ENCODE results near the gene WFDC11.
"Not testable (repeated sequence)": the region's sequence is repeated elsewhere in the genome, so short reads cannot be mapped to it uniquely, and the experiment has no call there.

Gene WFDC11

GRCh38 chr20:45679650-45680049 is 9.6 kb upstream of the WFDC11 start:
- no peaks in the 10 kb centered on the region for H3K27me3 ChIP-seq (ENCODE audit: insufficient read depth, low read length, poor library complexity)
- H3K36me3 ChIP-seq (ENCODE audit: insufficient read depth, low read length): no peaks in the 10 kb centered on the region
- H3K4me1 ChIP-seq (ENCODE audit: insufficient read depth, low read length): no peaks in the 10 kb centered on the region
- no peak overlapping the region for H3K4me3 ChIP-seq (ENCODE audit: low read depth in 1 of 2, low read length in 2 of 2)
- TF ChIP-seq CTCF (IDR thresholded peaks at IDR 0.05; ENCODE audit: borderline replicate concordance, extremely low read depth, low read length, poor library complexity, severe bottlenecking) (no peak), EZH2 (IDR thresholded peaks at IDR 0.05; ENCODE audit: borderline replicate concordance, low read depth, low read length, severe bottlenecking) (no peak)
- no peaks in the 10 kb centered on the region for H4K20me1 ChIP-seq (ENCODE audit: insufficient read depth, low read length)
- DNase-seq (no peak), ATAC-seq (ENCODE audit: insufficient read depth, low read depth) (no peak)
- no peak overlapping the region for H3K27ac ChIP-seq (ENCODE audit: low read length)
- H2AFZ ChIP-seq (ENCODE audit: low read depth, low read length): no peak overlapping the region
- no peaks in the 10 kb centered on the region for H3K79me2 ChIP-seq (ENCODE audit: insufficient read depth, low read length)
- no peak overlapping the region for H3K4me2 ChIP-seq (ENCODE audit: insufficient read depth, low read length)
- peaks cover 20% of the 10 kb centered on the region for H3K9me3 ChIP-seq (ENCODE audit: insufficient read depth, low read length, severe bottlenecking)
- H3K9ac ChIP-seq (ENCODE audit: low read depth, low read length): no peak overlapping the region

DNA sequence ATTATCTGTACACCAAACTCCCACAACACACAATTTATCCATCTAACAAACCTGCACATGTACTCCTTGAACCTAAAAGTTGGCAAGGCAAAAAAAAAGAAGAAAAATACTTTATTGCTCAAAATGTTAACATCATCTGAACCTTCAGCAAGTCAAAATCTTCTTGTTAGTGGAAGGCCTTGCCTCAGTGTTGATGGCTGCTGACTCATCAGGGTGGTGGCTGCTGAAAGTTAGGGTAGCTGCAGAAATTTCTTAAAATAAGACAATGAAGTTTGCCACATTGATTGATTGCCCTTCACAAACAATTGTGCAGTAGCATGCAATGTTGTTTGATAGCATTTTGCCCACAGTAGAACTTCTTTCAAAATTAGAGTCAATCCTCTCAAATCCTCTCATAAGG is 2.7 kb upstream of the WFDC11 start:
- no peak for TF ChIP-seq CTCF (IDR thresholded peaks at IDR 0.05; ENCODE audit: borderline replicate concordance, extremely low read depth, low read length, poor library complexity, severe bottlenecking)
- no peak for ATAC-seq (ENCODE audit: insufficient read depth, low read depth)

DNA sequence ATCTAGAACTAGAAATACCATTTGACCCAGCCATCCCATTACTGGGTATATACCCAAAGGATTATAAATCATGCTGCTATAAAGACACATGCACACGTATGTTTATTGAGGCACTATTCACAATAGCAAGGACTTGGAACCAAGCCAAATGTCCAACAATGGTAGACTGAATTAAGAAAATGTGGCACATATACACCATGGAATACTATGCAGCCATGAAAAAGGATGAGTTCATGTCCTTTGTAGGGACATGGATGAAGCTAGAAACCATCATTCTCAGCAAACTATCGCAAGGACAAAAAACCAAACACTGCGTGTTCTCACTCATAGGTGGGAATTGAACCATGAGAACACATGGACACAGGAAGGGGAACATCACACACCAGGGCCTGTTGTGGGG is 13.0 kb downstream of the WFDC11 start:
- H3K4me2 ChIP-seq (ENCODE audit: insufficient read depth, low read length); H3K79me2 ChIP-seq (ENCODE audit: insufficient read depth, low read length); H2AFZ ChIP-seq (ENCODE audit: low read depth, low read length); DNase-seq; ATAC-seq (ENCODE audit: insufficient read depth, low read depth); H3K9me3 ChIP-seq (ENCODE audit: insufficient read depth, low read length, severe bottlenecking); H3K4me1 ChIP-seq (ENCODE audit: insufficient read depth, low read length); H3K27ac ChIP-seq (ENCODE audit: low read length); H3K4me3 ChIP-seq (ENCODE audit: low read depth in 1 of 2, low read length in 2 of 2); H3K36me3 ChIP-seq (ENCODE audit: insufficient read depth, low read length); H4K20me1 ChIP-seq (ENCODE audit: insufficient read depth, low read length); H3K9ac ChIP-seq (ENCODE audit: low read depth, low read length); H3K27me3 ChIP-seq (ENCODE audit: insufficient read depth, low read length, poor library complexity): not testable (repeated sequence)

More for the DNA sequence above, 2.7 kb upstream of the WFDC11 start:
- Histone ChIP-seq H3K36me3 (ENCODE audit: insufficient read depth, low read length) (no peaks in the 10 kb centered on the region), H4K20me1 (ENCODE audit: insufficient read depth, low read length) (no peaks in the 10 kb centered on the region), H3K9me3 (ENCODE audit: insufficient read depth, low read length, severe bottlenecking) (no peaks in the 10 kb centered on the region), H3K4me3 (ENCODE audit: low read depth in 1 of 2, low read length in 2 of 2) (no peak overlapping the region), H2AFZ (ENCODE audit: low read depth, low read length) (no peak overlapping the region), H3K79me2 (ENCODE audit: insufficient read depth, low read length) (no peaks in the 10 kb centered on the region), H3K4me2 (ENCODE audit: insufficient read depth, low read length) (no peak overlapping the region), H3K27ac (ENCODE audit: low read length) (no peak overlapping the region), H3K9ac (ENCODE audit: low read depth, low read length) (no peak overlapping the region), H3K27me3 (ENCODE audit: insufficient read depth, low read length, poor library complexity) (peaks cover 8% of the 10 kb centered on the region), H3K4me1 (ENCODE audit: insufficient read depth, low read length) (no peaks in the 10 kb centered on the region)
- no peak for DNase-seq

DNA sequence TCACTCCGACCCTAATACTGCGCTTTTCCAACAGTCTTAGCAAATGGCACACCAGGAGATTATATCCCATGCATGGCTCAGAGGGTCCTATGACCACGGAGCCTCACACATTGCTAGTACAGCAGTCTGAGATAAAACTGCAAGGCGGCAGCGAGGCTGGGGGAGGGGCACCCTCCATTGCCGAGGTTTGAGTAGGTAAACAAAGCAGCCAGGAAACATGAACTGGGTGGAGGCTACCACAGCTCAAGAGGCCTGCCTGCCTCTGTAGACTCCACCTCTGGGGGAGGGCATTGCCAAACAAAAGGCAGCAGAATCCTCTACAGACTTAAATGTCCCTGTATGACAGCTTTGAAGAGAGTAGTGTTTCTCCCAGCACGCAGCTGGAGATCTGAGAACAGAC is 18.3 kb downstream of the WFDC11 start:
- not testable (repeated sequence) for H4K20me1 ChIP-seq (ENCODE audit: insufficient read depth, low read length); ATAC-seq (ENCODE audit: insufficient read depth, low read depth); H3K4me3 ChIP-seq (ENCODE audit: low read depth in 1 of 2, low read length in 2 of 2); H3K9ac ChIP-seq (ENCODE audit: low read depth, low read length); H3K36me3 ChIP-seq (ENCODE audit: insufficient read depth, low read length); H3K9me3 ChIP-seq (ENCODE audit: insufficient read depth, low read length, severe bottlenecking); DNase-seq; H2AFZ ChIP-seq (ENCODE audit: low read depth, low read length); H3K4me2 ChIP-seq (ENCODE audit: insufficient read depth, low read length); H3K79me2 ChIP-seq (ENCODE audit: insufficient read depth, low read length); H3K27ac ChIP-seq (ENCODE audit: low read length); H3K4me1 ChIP-seq (ENCODE audit: insufficient read depth, low read length); H3K27me3 ChIP-seq (ENCODE audit: insufficient read depth, low read length, poor library complexity)
